ENCODE data around the gene SSU72.
A peak's percentile ranks its signal among the peaks of the same experiment; 100 is the strongest.

Gene SSU72

GRCh38 chr1:1610796-1611195 lies 36.1 kb upstream of the SSU72 start:
- DNase-seq (ENCODE audit: low spot score): no peak

- no peak for DNase-seq (ENCODE audit: low spot score)
These were observed 35.3 kb upstream of the SSU72 start for GRCh38 chr1:1609822-1610485.

- no peak for DNase-seq (ENCODE audit: low spot score)
These were observed 31.6 kb upstream of the SSU72 start for GRCh38 chr1:1606232-1606631.

- DNase-seq (ENCODE audit: low spot score): no peak
These were observed 31.1 kb upstream of the SSU72 start for GRCh38 chr1:1605724-1606123.

- DNase-seq (ENCODE audit: low spot score): no peak
These were observed 30.4 kb upstream of the SSU72 start for GRCh38 chr1:1605034-1605591.

GRCh38 chr1:1604374-1605033 lies 29.8 kb upstream of the SSU72 start:
- no peak for DNase-seq (ENCODE audit: low spot score)

DNA sequence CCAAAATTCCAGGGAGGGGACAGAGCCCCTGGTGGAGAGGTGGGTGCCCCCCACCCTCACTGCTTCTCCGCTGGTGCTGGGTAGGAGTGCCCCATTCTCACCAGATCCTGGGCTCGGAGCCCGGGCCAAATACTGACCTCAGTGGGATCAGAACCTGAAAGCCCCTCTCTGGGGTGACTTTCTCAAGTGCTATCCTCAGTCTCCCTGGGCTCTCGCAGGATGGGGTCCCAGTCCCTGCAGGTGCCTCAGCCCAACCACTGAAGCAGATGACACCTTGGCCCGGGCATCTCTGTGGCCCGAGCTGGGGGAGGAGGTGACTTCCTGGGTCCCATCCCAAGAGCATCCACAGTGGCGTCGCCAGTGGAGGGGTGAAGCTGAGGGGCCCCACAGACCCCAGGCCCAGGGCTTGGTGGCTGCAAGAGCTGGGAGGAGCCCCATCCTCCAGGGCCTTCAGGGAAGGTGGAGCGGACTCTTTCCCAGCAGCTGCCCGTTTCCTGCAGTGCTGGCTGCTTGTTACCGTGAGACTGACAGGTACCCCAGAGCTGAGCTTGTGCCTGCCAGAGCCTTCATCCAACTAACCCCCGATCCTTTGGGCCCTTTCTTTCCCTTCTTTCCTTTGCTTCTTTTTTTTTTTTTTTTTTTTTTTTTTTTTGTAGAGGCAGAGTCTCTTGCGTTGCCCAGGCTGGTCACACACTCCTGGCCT lies 29.2 kb upstream of the SSU72 start:
- DNase-seq (ENCODE audit: low spot score): no peak

GRCh38 chr1:1602968-1603506 lies 28.4 kb upstream of the SSU72 start:
- no peak for DNase-seq (ENCODE audit: low spot score)

DNA sequence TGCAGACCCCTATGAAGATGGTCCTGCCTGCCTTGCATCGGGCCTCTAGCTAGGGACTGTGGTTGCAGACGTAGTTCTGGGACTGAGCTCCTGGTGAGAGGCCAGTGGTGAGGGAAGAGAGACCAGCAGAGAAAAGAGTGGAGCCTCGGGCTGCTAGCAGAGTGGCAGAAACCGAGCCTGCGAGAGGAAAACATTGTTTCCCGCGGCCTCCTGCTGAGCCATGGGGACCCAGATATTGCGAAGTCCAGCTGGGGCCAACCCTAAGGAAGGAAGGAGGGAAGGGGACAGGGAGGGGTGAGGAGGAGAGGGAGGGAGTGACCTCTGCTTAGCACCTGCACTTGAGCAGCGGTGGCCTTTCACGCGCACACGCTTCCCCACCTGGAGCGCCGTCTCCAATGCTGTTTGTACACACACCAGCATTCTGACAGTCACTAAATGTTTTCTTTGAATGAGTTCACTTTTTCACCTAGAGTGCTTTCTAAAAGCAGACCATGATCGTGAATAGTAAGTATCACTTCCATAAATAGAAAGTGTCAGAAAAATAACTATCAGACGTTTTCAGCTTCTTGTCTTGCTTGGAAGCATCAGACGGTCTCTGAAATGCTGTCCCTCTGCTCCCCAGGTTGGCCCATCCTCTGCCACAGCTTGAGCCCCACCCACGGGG lies 27.8 kb upstream of the SSU72 start:
- DNase-seq (ENCODE audit: low spot score): no peak

DNA sequence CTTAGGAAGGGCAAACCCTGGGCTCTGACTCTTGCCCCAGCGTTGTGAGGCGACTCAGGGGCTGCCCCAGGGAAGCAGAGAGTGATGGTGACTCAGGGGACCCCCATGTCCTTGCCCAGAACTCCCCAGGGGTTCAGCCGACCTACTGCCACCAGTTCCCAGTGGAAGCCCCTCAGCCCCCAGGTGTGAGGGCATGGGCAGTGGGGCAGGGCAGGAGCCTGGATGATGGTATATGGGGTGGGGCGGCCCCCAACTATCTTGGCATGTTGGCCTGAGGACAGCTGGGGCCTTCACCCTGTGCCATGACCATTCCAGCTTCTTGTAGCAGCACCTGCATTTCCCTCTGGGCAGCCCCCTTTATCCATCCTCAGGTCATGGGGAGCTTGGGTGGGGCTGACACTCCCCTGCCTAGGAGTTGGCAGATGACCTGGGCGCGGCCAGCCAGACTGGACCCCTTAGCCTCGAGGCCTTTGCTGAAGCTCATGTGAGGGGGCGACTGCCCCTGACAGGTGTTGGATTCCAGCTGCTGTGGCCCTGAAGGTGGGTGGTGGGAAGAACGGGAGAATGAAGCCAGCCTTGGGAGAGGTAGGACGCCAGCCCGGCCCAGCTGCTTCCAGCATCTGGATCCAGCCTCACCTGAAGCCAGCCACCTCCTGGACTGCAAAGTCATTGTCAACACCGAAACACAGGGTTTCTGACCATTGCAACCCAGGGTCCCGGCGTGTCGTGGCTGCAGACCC lies 27.1 kb upstream of the SSU72 start:
- no peak for DNase-seq (ENCODE audit: low spot score)

GRCh38 chr1:1600861-1601563 lies 26.3 kb upstream of the SSU72 start:
- DNase-seq (ENCODE audit: low spot score): no peak

DNA sequence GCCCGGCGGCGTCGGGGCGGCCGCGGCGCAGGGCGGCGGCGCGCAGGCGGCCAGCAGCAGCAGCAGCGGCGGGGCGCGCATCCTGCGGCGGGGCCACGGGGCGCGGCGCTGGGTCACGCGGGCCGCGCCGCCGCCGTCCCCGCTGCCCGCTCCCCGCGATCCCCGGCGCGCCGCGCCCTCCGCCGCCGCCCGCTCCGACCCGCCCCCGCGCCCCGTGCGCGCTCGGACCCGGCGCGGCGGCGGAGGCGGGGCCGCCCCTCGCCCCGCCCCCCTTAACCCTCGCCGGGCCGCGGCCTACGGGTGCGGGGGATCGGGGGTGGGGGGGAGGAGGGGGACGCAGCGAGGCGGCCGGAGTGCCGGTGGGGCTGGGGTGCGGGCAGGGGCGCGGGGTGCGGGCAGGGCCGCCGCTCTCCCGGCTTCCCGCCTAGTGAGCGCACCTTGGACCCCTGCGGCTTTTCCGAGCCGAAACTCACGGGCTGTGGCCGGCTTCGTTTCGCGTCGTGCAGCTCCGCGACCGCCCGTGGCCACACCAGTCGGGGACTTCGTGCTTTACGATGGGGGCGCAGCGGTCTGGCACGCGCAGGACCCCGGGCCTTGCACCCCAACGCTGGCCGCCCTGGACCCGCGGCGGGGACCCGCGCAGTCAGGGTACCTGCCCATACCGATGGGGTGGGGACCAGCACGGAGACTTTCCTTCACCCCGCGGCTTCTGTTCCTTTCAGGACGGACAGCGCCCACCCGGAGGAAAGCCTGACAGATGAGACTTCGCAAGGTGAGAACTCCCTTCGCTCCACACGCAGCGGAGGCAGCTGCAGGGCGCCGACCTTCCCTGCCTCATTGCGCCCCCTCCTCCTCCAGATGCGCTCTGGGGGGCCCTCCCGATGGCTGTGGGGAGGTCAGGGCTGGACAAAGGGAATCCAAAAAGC lies 25.5 kb upstream of the SSU72 start, which contains the start of gene FNDC10:
FNDC10 (minus strand) TSS at position 201 of the 926 bp plus-strand sequence; CDS start at position 81, 120 bp downstream.
- DNase-seq (ENCODE audit: low spot score): no peak

GRCh38 chr1:1599030-1599934 lies 24.6 kb upstream of the SSU72 start:
- DNase-seq (ENCODE audit: low spot score): peak; percentile 51

DNA sequence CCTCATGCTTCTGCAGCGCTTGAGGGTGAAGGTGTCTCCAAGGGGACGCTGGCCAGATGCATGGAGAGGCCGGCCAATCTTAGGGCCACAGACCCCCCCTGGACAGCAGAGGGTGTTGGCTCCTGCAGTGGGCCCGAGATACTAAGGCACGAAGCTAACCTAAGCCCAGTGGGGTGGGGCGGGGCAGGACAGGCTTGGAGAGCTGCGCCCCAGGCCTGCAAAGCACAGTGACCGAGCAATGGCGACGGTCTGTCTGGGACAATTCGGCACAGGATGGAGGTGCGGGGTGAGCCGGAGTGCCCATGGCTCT lies 24.0 kb upstream of the SSU72 start:
- no peak for DNase-seq (ENCODE audit: low spot score)

DNA sequence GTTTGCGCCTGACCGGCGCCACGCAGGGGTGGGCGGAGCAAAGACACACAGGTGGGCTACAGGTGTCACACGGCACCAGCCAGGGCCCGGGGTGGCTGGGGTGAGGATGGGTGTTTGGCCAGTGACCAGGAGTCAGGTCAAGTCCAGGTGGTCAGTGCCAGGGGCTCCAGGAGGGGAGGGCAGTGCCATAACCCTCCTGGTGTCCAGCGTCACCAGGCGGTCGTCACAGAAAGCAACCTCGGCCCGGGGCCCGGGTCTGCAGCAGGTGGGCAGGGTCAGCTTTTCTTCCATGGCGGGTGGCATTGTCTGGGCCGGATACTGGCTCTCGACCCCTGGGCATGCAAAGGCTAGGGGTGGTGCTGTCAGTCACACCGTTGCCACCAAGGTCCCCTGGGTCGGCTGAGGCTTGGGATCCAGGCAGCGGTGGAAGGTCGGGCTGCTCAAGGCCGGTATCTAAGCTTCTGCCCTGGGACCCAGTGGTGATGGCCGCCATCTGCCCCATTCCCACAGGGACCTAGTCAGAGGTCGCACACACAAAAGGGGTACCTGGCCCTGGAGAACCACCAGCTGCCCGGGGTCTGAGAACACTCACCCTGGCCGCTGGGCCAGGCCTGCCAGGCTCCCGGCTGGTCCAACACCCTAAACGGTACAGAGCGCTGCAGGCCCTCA lies 23.5 kb upstream of the SSU72 start:
- DNase-seq (ENCODE audit: low spot score): no peak

GRCh38 chr1:1597275-1597930 lies 22.7 kb upstream of the SSU72 start:
- DNase-seq (ENCODE audit: low spot score): no peak

DNA sequence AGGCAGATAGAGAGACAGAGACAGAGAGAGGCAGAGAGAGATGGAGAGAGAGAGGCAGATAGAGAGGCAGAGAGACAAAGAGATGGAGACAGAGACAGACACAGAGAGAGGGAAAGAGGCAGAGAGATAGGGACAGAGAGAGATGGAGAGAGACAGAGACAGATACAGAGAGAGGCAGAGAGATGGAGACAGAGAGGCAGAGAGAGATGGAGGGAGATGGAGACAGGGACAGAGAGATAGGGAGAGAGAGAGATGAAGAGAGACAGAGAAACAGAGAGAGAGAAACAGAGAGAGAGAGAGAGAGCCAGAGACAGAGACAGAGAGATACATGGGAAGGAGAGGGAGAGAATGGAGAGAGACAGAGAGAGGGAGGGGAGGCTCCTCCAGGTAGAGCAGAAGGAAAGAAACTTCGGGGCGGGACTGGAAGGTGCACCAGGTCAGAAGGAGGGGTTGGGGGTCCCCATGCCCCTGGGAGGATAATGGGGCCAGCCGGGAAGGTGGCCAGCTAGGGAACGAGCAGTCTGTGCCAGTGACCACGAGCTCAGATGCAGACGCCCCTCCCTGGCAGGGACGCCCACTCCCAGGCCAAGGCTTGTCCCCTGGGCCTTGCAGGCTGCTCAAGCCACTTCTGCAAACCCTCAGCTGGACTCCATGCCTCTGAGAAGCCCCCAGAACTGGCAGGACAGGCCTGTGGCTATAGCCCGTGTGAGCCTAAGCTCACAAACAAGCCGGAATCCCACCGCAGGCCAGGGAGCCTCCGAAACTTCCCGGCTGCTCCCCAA lies 22.0 kb upstream of the SSU72 start:
- no peak for DNase-seq (ENCODE audit: low spot score)

Data from kidney capillary endothelial cell (primary cell).